ENCODE results near the gene LGR4.
A peak's percentile ranks its signal among the peaks of the same experiment; 100 is the strongest.

Gene LGR4

DNA sequence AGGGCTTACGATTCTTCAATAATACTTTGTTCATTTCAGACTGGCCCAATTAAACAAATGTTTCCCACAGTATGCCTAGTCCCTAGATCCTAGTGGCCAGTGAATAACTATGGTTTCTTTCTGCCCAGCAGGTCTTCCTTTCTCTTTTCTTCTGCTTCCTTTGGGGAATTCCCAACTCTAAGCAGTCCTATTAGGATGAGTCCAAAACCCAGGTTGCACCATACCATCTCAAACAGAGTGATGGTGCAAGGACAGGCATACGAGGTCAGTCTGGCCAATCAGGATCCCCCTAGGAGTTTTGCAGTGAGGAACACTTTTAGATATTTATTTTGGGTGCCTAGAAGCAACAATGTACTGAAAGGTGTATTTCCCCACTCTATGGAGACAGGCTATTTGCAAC is 68.2 kb downstream of the LGR4 start:
- FAIRE-seq (no peak), DNase-seq (ENCODE audit: low spot score) (no peak)

DNA sequence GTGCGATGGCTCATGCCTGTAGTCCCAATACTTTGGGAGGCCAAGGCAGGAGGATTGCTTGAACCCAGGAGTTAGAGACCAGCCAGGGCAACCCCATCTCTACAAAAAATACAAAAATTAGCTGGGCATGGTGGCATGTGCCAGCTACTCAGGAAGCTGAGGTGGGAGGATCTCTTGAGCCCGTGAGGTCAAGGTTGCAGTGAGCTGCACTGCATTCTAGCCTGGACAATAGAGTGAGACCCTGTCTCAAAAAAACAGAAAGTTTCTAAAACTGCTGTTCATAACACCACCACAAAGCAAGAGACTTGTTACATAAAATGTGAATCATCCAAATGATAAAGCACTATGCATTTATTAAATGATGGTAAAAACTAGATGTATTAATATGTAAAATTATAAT is 69.4 kb downstream of the LGR4 start:
- DNase-seq (ENCODE audit: low spot score): no peak
- no peak for FAIRE-seq

DNA sequence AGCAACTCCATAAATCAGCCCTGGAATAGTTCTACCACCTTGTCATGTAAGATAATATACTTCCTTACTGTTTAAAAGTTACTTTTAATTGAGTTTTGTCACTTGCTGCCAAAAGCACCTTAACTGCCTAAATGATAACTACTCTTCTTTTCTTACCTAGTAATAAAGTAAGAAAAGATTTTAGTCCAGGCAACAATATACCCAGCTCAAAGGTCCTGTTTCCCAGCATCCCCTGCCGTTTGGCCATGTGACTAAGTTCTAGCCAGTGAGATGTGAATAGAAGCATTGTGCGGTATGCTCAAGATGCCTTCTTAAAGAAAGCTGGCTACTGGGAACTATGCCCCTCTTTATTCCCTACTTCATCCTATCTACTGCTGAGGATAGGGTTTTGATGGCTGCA is 70.1 kb downstream of the LGR4 start:
- DNase-seq (ENCODE audit: low spot score) (no peak), FAIRE-seq (no peak)

DNA sequence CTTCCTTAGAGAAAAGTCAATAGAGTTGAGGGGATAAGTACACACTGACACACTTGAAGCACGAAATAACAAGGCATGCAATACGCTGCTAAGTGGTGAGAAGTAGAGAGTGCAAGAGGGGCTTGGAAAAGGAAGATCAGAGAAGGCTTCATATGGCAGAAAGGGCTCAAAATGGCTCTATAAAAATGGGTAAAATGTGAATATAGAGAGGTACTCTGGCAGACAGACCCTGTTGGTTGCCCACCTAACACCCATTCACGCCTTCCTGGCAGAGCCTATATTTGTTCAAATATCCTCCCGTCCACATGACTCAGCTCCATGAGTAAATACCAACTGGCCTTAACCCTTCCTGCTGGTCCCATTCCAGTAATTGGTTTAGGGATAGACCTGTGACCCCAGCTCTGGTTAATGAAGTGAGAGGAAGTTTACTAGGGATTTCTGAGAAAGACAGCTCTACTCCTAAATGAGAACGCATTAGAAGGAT is 70.7 kb downstream of the LGR4 start:
- FAIRE-seq: no peak
- DNase-seq (ENCODE audit: low spot score): no peak

DNA sequence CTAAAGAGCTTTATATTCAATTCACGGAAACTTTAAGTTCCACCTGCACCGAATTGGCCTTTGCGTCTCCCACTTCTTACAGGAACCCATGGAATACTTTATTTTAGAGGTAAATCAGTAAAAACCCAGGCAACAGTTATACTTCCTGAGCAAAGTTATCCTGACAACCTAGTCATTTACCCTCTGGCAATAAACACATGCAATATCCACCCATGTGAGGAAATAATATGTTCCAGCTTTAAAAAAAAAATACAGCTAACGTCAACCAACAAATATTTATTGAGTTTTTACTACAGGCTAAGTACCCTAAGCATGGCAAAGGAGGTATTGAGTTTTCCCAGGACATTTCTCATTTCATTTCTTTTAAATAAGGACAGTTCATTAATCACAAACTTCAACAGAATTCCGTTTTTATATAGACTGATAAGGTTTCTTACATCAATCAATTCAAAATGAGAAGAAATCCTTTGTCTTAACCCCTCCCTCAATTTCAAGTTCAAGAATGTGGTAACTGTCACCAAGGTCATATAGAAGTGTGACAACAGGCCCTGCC is 71.2 kb downstream of the LGR4 start:
- no peak for DNase-seq (ENCODE audit: low spot score)
- FAIRE-seq: no peak

DNA sequence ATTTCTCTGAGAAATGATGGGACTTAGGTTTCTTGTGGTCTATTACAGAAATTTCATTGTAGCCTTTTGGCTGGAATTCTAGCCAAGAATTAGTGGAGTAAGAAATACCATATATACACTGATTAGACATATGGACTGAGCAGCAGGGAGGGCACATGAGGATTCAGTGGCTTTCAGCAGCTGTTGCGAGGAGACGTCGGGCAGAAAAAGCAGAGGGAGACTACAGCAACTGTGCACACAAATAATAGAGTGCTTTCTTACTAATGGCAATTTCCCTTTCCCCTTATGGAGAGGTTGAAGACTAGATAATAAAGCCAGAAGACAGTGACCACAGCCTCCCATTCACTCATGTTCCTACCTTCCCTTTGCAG is 74.2 kb downstream of the LGR4 start:
- no peak for DNase-seq (ENCODE audit: low spot score)
- FAIRE-seq: no peak

DNA sequence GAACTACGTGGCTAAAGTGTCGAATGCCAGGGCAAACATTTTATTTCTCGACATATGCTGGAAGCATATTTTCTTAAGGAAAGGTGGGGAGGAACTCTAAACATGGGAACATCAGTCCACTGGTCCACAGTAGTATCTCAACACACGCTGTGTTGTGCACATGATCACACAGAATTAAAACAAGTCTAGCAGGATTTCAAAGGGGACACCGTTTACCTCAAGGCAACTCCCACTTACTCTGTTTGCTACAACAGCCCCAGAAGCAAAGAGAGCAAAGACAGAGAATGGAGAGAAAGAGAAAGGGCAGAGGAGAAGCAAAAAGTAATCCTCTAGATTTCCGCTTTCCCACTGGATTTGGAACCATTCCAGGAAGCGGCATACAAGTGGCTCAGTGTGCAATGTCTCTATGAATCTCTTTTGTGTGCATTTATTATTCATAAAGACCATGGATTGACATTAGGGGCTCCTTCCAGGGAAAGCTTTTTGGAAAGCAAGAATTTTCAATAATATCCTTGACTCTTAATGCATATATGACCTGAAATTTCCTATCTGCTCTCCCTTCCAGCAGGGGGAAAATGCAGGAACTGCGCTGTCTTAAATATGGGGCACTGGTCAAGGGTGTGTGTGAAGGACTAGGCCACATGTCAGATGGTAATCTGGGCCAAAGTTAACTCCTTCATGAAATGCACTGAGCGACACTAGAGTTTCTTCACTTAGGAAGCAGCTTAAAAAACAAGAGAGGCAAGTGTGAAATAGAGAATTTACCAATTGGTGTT is 74.8 kb downstream of the LGR4 start:
- FAIRE-seq (no peak), DNase-seq (ENCODE audit: low spot score) (no peak)

DNA sequence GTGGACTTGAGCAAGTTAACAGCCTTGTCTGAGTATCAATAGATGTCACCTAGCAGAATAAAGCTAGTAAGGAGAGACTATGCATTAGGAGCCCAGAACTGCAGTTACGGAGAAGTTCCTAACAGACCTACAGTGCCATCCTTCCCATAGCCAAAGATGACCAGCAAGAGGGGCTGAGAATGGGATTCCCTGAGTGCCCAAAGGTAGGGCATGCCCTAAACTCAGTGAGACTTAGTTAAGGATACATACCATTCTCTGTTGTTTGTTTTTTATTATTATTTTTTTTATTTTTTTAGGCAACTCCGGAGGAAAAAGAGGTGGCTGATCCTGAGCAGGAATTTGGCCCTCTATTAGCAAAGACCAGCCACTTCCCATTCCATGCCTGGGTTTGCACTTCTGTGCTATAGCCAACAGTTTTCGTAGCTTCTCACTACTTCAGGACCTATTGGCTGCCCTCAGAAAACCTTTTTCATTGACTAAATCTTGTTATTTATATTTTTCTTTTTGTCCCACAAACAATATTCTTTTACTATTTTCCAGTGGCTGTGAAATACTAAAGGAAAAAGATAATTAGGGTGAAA is 76.2 kb downstream of the LGR4 start:
- no peak for FAIRE-seq
- no peak for DNase-seq (ENCODE audit: low spot score)

DNA sequence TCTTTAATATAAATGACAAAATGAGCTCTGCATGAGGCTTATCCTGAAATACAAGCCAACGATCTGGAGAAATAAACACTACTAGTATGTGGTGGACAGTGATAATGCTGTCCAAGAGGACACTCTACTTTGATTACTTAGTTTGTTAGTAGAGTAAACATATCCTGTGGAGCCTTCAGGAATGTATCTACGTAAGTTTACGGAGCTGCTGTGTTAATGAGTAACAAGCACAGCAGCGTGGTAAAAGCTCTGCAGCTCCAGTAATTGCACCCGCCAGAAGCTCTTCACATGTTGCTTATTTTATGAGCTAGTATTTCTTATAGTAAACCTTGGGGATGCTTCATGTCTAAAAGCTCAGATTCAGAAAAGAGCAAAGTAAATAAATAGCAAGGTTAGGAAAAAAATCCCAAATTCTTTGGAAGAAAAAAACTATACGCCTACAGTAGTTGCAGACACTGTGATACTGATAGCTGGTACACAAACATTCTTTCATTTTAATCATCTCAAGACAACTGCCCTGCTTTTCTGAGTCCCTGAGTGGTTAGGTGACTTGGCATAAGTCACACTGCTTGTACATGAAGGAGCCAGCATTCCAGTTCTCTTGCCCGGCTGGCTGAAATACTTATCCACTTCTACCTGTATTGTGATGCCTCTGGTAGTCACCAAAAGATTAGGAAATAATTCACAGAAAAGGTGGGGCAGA is 76.9 kb downstream of the LGR4 start:
- FAIRE-seq: no peak
- DNase-seq (ENCODE audit: low spot score): peak; percentile 28

DNA sequence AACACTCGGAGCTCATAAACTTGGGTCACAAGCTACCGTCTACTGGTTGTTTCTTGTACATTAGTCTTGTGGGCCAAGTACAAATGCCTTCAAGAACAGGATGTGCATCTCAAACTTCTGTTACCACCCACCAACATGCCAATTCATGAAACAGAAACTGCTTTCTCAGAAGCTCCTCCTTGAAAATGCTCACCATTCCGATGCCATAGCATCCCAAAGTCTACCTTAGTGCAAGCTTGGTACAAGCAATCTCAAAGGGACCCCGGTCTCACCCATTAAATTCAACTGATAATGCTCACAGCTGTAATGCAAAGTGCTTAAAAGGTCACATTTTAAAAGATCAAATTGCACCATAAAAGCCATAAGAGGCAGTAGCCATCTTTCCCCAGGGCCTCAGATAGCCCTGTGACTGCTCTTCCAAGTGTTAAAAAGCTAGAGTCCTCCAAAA is 77.8 kb downstream of the LGR4 start:
- DNase-seq (ENCODE audit: low spot score): no peak
- no peak for FAIRE-seq

DNA sequence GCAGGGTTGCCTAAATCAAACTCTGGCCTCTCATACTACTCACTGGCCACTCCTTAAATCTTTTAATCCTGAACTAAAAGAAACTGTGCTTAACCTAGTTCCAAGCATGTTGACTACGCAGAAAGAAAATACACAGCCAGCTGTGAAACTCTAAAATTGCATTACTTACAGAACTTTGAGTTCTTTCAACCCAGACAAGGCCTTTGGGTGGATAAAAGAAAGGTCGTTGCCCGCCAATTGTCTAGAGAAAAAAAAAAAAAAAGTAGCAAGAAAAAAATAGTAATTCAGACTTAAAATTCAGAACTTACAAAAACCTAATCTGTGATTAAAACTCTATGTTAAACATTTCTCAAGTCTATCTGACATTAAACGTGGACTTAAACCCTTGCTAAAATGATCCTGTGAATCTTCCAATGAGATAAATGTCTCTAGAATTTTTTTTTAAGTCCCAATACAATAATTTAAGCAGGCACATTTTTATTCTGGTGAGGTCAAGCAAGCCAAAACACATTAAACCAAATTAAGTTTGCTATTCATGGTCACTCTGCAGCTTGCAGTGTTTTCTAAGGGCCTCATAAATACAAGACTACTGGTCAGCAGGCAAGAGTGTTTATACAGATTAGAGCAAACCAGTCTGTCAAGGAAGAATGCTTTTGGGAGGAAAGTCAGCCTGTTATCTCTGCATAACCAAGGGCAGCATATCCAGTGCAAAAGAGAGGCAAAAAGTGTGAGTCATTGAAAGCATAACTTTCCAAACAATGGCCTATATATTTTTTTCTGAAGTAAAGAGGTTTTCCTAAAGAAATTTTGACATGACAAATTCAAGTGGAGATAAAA is 80.1 kb downstream of the LGR4 start:
- FAIRE-seq: peak; percentile 75
- DNase-seq (ENCODE audit: low spot score): peak; percentile 40

DNA sequence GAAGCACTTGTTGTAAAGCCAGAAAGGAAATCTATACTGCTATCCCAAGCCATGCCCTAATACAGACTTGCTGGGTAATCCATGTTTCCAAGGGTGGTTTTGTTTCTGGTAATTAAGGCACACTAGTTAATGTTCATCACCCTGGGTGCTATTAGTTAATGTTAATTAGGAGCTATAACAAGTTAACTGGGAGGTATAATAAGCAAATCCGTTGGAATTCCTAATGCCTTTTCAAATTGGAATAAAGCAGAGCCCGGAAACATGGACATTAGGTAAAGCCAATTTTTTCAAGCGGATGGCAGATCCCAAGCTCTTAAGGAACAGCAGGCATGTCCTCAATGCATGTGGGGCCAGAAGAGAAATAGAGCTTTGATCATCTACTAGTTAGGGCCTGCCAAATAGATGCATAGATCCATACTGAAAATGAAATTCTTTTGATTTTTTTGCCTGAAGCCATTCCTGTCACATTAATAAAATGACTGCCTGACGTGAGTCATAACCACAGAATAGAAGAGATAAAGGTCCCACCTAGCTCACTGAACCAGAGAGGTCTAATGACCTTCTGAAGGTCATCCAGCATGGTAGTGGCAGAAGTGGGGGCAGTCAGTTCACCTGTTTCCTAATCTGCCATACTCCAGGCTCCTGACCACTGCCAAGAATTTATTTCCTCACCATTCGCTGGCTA is 81.1 kb downstream of the LGR4 start:
- peak; percentile 12 for FAIRE-seq
- no peak for DNase-seq (ENCODE audit: low spot score)

DNA sequence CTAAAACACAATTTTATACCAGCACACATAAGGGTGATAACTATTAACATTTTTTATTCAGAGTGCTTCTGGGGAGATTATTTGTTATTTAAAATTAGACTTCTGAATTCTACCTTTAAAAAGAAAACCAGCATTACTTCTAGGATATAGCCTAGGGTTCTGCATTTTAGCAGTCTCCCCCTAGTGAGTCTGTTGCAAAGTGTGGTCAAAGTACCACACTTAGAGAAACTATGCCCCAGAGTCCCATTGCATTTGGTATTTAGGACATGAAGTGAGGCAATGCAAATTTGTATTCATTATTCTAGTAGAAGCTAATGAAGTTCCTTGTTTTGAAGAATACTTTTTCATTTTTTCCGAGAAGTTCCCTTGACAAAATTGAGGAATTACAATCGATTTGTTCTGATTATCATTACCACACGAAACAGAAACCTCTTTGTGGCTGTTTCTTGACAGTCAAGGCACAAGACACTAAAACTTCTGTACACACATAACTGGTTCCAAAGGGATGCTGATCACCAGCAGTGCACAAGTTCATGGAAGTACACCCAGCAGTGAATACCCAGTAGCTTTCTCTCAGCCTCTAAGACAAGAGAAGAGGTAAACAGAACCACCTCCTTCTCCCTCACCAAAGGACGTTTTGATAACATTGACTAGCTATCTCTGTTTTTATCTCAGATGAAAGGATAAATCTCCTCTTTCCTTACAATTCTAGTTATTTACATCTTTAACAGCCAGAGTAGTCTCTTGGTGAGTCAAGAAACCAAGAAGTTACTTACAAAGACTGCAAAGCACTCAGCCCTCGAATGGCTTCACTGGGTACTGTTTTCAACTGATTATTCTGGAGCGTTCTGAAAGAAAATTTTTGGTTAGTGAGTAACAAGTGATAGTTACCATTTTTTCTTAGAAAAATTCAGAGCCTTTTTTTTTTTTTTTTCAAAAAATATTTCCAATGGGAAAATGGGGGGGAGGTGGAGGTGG is 82.0 kb downstream of the LGR4 start:
- FAIRE-seq: no peak
- DNase-seq (ENCODE audit: low spot score): no peak

DNA sequence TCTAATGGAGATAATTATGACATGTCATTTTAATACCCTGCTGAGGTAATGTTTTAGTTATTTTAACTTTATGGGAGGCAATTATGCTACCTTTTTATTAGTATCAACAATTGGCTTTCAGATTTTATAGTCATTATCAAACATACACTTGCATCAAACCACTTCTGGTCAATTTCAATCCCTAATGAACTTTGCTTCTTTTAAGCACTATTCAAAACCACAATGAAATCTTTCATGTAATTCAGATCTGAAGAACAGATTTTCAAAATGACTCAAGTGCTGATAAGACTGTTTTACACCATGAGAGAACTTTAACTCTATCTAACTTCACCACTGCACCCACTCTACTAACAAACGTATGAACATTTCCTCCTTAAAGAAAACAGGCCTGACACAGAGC is 83.7 kb downstream of the LGR4 start:
- DNase-seq (ENCODE audit: low spot score) (no peak), FAIRE-seq (no peak)

DNA sequence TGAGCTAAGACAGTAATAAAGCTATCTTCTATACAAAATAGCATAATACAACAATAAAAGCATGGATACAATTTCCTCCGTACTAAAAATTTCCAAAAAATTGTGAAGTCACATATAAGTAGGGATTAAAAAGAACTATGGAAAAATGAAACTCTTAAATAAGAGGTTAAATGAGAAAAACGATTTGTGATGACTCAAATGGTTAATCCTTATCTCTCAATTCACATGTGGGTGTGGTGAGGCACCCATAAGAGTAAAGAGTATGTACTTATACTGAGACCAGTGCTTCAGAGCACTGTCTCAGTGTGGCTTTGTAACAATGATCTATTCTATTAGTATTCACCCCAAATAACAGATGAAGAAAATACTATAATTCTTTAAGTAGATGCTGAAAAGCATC is 84.6 kb downstream of the LGR4 start:
- DNase-seq (ENCODE audit: low spot score) (no peak), FAIRE-seq (no peak)

DNA sequence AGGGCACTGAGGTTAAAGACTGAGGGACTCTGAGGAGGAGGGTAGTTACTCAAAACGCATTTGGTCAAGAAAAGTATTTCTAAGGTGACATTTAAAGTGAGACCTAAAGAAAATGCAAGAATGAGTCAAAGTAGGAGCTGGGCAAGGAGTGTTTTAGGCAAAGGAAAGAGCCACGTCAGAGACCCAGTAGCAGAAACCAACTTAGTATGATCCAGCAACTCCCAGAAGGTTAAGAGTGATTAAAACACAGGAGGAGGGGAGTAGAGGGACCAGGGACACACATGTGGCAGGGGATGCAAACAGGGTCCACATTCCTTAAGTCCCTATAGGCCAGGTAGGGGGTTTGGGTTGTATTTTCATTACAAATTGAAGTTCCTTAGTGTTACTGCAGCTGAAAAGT is 85.2 kb downstream of the LGR4 start:
- DNase-seq (ENCODE audit: low spot score) (no peak), FAIRE-seq (no peak)

DNA sequence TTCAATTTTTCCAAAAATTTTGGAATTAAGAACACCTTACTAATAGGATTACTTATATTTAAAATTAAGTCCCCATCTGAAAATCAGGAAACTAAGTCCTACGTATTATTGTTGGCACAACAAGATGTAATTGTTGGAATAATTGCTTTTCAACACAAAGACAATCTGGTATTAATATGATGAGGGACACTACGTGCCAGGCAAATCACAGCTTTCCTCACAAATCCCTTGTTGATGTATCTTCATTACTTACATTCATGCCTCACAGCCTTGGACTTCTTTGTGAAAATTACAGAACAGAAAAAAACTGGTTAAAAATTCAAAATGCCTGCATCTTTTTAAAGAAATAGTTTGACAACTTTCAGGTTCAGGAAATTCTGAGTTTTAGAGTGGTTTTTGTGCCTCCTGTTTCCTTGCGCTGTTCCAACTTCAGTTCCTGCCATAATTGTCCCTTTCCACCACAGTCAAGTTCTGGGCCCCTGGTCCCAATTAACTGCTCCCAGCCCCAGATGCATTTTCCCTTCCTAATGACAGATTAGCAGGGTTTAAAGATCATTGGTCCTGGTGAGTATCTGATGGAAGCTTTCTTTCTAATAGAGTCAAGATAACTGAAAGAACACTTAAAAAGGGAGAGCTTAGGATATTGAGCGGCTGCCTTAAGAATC is 86.3 kb downstream of the LGR4 start:
- FAIRE-seq: no peak
- DNase-seq (ENCODE audit: low spot score): no peak

DNA sequence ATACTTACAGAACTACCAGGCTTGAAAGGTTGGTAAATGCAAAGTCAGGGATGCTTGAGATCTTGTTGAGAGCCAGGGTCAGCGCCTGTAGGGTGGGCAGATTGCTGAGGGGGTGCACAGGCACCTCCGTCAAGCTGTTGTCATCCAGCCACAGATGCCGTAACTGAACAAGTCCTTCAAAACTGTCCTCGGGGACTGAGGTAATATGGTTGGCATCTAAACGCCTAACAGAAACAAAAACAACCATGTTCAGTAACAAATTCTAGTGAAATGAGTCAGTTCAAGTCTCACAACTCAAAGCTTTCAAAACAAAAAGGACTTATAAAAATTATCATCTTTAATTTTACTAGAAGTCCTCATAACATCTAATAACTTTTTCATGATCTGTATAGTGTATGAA is 87.3 kb downstream of the LGR4 start:
- FAIRE-seq (no peak), DNase-seq (ENCODE audit: low spot score) (no peak)

DNA sequence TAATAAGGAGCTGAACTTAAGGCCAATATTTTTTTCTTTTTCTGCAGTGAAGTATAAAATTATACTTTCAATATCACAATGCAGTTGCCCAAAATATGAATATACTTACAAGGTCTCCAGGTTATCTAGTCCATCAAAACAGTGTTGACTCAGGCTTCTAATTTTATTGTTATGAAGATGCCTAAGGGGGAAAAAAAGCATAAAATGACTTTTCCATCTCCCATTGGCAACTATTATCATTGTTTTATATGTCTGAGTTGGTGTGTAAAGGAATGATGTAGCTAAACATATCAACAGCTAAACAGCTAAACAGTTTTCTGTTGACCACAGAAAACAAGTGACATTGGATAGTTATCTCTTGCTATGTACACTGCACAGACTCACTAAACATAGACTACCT is 88.4 kb downstream of the LGR4 start:
- no peak for FAIRE-seq
- no peak for DNase-seq (ENCODE audit: low spot score)
